HEK293T (cell line): ENCODE measurements around the gene JMJD4.

ENCODE experiments used
- HDGF ChIP-seq: fragments of 450-650 bp; IDR thresholded peaks from 2 replicates; pipeline ENCODE4 v1.6.1; 2017; ENCODE audit warnings: antibody characterized with exemption, borderline replicate concordance
- SP1 ChIP-seq: fragments of 450-650 bp; IDR thresholded peaks from 2 replicates; pipeline ENCODE4 v1.6.1; 2017
- TARDBP ChIP-seq: fragments of 450-650 bp; IDR thresholded peaks from 2 replicates; pipeline ENCODE4 v1.6.1; 2016

- no peak for TF ChIP-seq HDGF
- no peak for TF ChIP-seq SP1
- TF ChIP-seq TARDBP, result no peak
Observed at GRCh38 chr1:227769047-227769935, 34.2 kb upstream of the JMJD4 start.
